ENCODE measurements around the gene DLGAP4.

DNA sequence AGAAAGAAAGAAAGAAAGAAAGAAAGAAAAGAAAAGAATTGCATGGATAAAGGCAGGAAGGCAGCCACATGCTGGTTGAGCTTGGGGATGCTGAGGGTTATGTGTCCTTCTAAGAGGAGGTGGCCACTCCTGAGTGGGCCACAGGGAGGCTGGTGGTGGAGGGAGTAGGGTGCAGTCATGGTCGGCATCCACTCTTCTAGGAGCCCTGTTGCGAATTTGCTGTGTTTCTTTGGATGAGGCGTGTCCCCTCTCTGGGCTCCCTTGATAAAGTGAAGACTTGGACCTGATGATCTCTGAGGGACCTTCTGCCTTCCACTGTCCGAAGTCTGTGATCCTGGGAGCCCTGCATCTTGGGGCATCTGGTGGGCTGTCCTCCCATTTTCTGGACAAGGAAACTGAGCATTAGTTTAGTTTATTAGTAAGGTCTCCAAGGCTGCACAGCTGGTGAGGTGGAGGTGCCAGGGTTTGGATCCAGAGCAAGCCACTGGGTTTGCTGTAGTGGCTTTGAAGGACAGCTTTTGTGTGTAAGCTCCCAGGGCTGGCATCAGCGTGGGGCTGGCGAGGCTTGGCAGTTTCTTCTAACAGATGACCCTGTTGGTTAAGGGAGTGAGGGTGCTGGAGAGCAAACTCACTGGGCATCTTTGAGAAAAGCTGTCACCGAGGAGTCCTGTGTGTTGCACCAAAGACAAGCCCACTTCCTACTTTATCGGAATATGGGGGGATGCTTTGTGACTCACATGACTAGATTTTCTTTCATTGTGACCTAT is 4.3 kb downstream of the DLGAP4 start:
- no peak for TF ChIP-seq CHD2 (IDR thresholded peaks at IDR 0.05; ENCODE audit: borderline replicate concordance, low read depth, low read length)
- no peak for TF ChIP-seq PML (IDR thresholded peaks at IDR 0.05; ENCODE audit: low read length)
- no peak for TF ChIP-seq RAD21 (IDR thresholded peaks at IDR 0.05; ENCODE audit: insufficient read depth, low read depth, low read length)
- TF ChIP-seq BRCA1 (IDR thresholded peaks at IDR 0.05; ENCODE audit: low read depth, low read length) = no peak
- TF ChIP-seq ZNF274 (IDR thresholded peaks at IDR 0.05; ENCODE audit: insufficient read depth, insufficient read length) = no peak
- TF ChIP-seq, protein P1, sequence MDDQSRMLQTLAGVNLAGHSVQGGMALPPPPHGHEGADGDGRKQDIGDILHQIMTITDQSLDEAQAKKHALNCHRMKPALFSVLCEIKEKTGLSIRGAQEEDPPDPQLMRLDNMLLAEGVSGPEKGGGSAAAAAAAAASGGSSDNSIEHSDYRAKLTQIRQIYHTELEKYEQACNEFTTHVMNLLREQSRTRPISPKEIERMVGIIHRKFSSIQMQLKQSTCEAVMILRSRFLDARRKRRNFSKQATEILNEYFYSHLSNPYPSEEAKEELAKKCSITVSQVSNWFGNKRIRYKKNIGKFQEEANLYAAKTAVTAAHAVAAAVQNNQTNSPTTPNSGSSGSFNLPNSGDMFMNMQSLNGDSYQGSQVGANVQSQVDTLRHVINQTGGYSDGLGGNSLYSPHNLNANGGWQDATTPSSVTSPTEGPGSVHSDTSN (IDR thresholded peaks at IDR 0.05; ENCODE audit: insufficient replicate concordance, low read depth, low read length) = no peak
- no peak for TF ChIP-seq SP1 (IDR thresholded peaks at IDR 0.05; ENCODE audit: low read depth, low read length)
- no peak for TF ChIP-seq EED (IDR thresholded peaks at IDR 0.05; ENCODE audit: low read depth)
- TF ChIP-seq, protein P2, sequence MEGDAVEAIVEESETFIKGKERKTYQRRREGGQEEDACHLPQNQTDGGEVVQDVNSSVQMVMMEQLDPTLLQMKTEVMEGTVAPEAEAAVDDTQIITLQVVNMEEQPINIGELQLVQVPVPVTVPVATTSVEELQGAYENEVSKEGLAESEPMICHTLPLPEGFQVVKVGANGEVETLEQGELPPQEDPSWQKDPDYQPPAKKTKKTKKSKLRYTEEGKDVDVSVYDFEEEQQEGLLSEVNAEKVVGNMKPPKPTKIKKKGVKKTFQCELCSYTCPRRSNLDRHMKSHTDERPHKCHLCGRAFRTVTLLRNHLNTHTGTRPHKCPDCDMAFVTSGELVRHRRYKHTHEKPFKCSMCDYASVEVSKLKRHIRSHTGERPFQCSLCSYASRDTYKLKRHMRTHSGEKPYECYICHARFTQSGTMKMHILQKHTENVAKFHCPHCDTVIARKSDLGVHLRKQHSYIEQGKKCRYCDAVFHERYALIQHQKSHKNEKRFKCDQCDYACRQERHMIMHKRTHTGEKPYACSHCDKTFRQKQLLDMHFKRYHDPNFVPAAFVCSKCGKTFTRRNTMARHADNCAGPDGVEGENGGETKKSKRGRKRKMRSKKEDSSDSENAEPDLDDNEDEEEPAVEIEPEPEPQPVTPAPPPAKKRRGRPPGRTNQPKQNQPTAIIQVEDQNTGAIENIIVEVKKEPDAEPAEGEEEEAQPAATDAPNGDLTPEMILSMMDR (IDR thresholded peaks at IDR 0.05 in 2 of 3, conservative IDR thresholded peaks at IDR 0.05 in 1 of 3; ENCODE audit: control insufficient read depth in 2 of 3, extremely low read depth in 1 of 3, insufficient read depth in 1 of 3, low read depth in 3 of 3, low read length in 3 of 3) = no peak
- TF ChIP-seq EP300 (IDR thresholded peaks at IDR 0.05; ENCODE audit: borderline replicate concordance in 1 of 2, control insufficient read depth in 1 of 2, low read depth in 2 of 2, low read length in 2 of 2) = no peak
- no peak for TF ChIP-seq ZNF24 (IDR thresholded peaks at IDR 0.05)

All from GM12878 (cell line).